PC-9 (cell line): ENCODE measurements around the gene ULK2. TPM values are rescaled to one million over a fixed set of nuclear protein-coding genes. Genes with fewer than 3 reads are reported as not detected.
"Not testable (repeated sequence)": the region's sequence is repeated elsewhere in the genome, so short reads cannot be mapped to it uniquely, and the experiment has no call there.

Source experiments
- BruUV-seq: library from RNA; stranded (reverse); fragments of 400-500 nt; replicated peaks from 2 replicates; lab custom pipeline; 2021; lab: Mats Ljungman, UMichigan
- CTCF ChIA-PET: fragments of 300-600 bp; sonication (Branson Sonifier 250); formaldehyde crosslinking; loops from one replicate; lab custom pipeline; 2022; ENCODE audit warnings: antibody characterized with exemption; lab: Charles Lee
- POLR2A ChIA-PET: fragments of 300-600 bp; sonication (Branson Sonifier 250); formaldehyde crosslinking; loops from one replicate; lab custom pipeline; 2022; ENCODE audit warnings: antibody characterized with exemption; ENCODE audit not compliant: unreplicated experiment; lab: Charles Lee
- DNase-seq, 2 experiments: peaks; one replicate each; pipeline versions ENCODE4 v3.0.0 to v3.0.0-alpha.2; 2015 to 2022; ENCODE audit warnings: mixed read lengths in 1 of 2
- H2AFZ ChIP-seq: fragments of 200-600 bp; sonication (generic); 2 replicates; pipeline ENCODE4 v1.8.1; 2017; ENCODE audit warnings: antibody characterized with exemption
- H3F3A ChIP-seq: fragments of 200-600 bp; sonication (generic); 2 replicates; pipeline ENCODE4 v1.8.1; 2017; ENCODE audit warnings: antibody characterized with exemption, mild to moderate bottlenecking, low read depth; ENCODE audit not compliant: insufficient read depth
- H3K27ac ChIP-seq: fragments of 200-600 bp; sonication (generic); 2 replicates; pipeline ENCODE4 v1.6.1; 2016; ENCODE audit warnings: mixed run types
- H3K27me3 ChIP-seq: fragments of 200-600 bp; sonication (generic); 2 replicates; pipeline ENCODE4 v1.6.1; 2016; ENCODE audit warnings: low read depth, mixed run types; ENCODE audit not compliant: insufficient read depth
- H3K36me3 ChIP-seq: fragments of 200-600 bp; sonication (generic); 2 replicates; pipeline ENCODE4 v1.6.1; 2016; ENCODE audit warnings: low read depth, mixed run types
- H3K4me1 ChIP-seq: fragments of 200-600 bp; sonication (generic); replicated peaks from 2 replicates; pipeline ENCODE4 v1.6.1; 2016; ENCODE audit warnings: mixed run types; ENCODE audit not compliant: insufficient read depth
- H3K4me2 ChIP-seq: fragments of 200-600 bp; sonication (generic); 2 replicates; pipeline ENCODE4 v1.6.1; 2017; ENCODE audit warnings: mixed run types
- H3K4me3 ChIP-seq: fragments of 200-600 bp; sonication (generic); 2 replicates; pipeline ENCODE4 v1.6.1; 2016; ENCODE audit warnings: mixed run types
- H3K79me2 ChIP-seq: fragments of 200-600 bp; sonication (generic); 2 replicates; pipeline ENCODE4 v1.6.1; 2017; ENCODE audit warnings: low read depth, mixed run types
- H3K9me2 ChIP-seq: fragments of 200-600 bp; sonication (generic); 2 replicates; pipeline ENCODE4 v1.8.1; 2017; ENCODE audit warnings: mild to moderate bottlenecking; ENCODE audit not compliant: insufficient read depth
- H3K9me3 ChIP-seq: fragments of 200-600 bp; sonication (generic); 2 replicates; pipeline ENCODE4 v1.8.1; 2016; ENCODE audit warnings: low read depth; ENCODE audit not compliant: insufficient read depth
- H4K20me1 ChIP-seq: fragments of 200-600 bp; sonication (generic); 2 replicates; pipeline ENCODE4 v1.8.1; 2017; ENCODE audit not compliant: insufficient read depth
- CTCF ChIP-seq: fragments of 200-600 bp; sonication (generic); conservative IDR thresholded peaks from 2 replicates; pipeline ENCODE4 v1.6.1; 2017; ENCODE audit warnings: mixed run types, antibody characterized with exemption, mild to moderate bottlenecking, moderate library complexity
- EZH2 ChIP-seq: fragments of 200-600 bp; sonication (generic); IDR thresholded peaks from 2 replicates; pipeline ENCODE4 v1.8.0; 2017; ENCODE audit warnings: antibody characterized with exemption, low read depth
- intact Hi-C: fragments of 100-400 bp; cut with micrococcal nuclease; formaldehyde crosslinking; loops from one replicate; pipeline ENCODE4 v1.10.0; 2022; ENCODE audit not compliant: unreplicated experiment
- total RNA-seq: library from RNA; stranded (reverse); gene quantifications from 2 replicates; pipeline ENCODE4 v1.2.3, GENCODE V29; 2021

The ULK2 gene
- total RNA-seq, 1 experiment from 2014 or later: 8.7 TPM

- no peak for DNase-seq
- no peak overlapping the region for H3K27ac ChIP-seq
- no peak overlapping the region for H2AFZ ChIP-seq
- H3F3A ChIP-seq: peaks cover 35% of the 10 kb centered on the region; the same call in 1 of the 2 replicates
- no peaks in the 10 kb centered on the region; the same call in 1 of the 2 replicates for H3K27me3 ChIP-seq
- H3K4me1 ChIP-seq: peaks cover 27% of the 10 kb centered on the region
- no peak overlapping the region for H3K4me2 ChIP-seq
- H3K36me3 ChIP-seq: no peaks in the 10 kb centered on the region
- no TSS peak for BruUV-seq
- H4K20me1 ChIP-seq: no peaks in the 10 kb centered on the region
- intact Hi-C loops: no loop called here
- ChIA-PET CTCF (no interaction called here), POLR2A (no interaction called here)
- no peaks in the 10 kb centered on the region for H3K79me2 ChIP-seq
- H3K4me3 ChIP-seq: no peak overlapping the region
- no peaks in the 10 kb centered on the region for H3K9me2 ChIP-seq
- TF ChIP-seq EZH2: no peak
- no peak for TF ChIP-seq CTCF
- no peaks in the 10 kb centered on the region for H3K9me3 ChIP-seq
These were observed 29.5 kb upstream of the ULK2 start for GRCh38 chr17:19897090-19897837.

- no TSS peak for BruUV-seq
- Histone ChIP-seq H3K4me3 (no peak overlapping the region), H3K27me3 (no peaks in the 10 kb centered on the region; the same call in 1 of the 2 replicates), H3F3A (peaks cover 35% of the 10 kb centered on the region; the same call in 1 of the 2 replicates), H4K20me1 (no peaks in the 10 kb centered on the region), H3K9me2 (no peaks in the 10 kb centered on the region), H3K27ac (no peak overlapping the region), H3K4me1 (peaks cover 27% of the 10 kb centered on the region), H3K79me2 (no peaks in the 10 kb centered on the region), H3K4me2 (no peak overlapping the region), H3K36me3 (no peaks in the 10 kb centered on the region), H2AFZ (no peak overlapping the region), H3K9me3 (no peaks in the 10 kb centered on the region)
- ChIA-PET POLR2A (no interaction called here), CTCF (no interaction called here)
- TF ChIP-seq EZH2: no peak
- TF ChIP-seq CTCF: no peak
- intact Hi-C loops: no loop called here
- DNase-seq: no peak
These were observed 28.9 kb upstream of the ULK2 start for GRCh38 chr17:19896679-19897078.

- H3K9me3 ChIP-seq, H2AFZ ChIP-seq, H3K4me2 ChIP-seq, H3K4me1 ChIP-seq, H3K27ac ChIP-seq, H3K79me2 ChIP-seq, H4K20me1 ChIP-seq, intact Hi-C loops, POLR2A ChIA-PET, H3K27me3 ChIP-seq, BruUV-seq, H3K9me2 ChIP-seq, H3K4me3 ChIP-seq, DNase-seq, CTCF ChIA-PET, H3K36me3 ChIP-seq, H3F3A ChIP-seq: not testable (repeated sequence)
These were observed 22.8 kb upstream of the ULK2 start for GRCh38 chr17:19890554-19890953.

GRCh38 chr17:19890001-19890400, 22.3 kb upstream of the ULK2 start:
- H3K27ac ChIP-seq, CTCF ChIA-PET, H3K36me3 ChIP-seq, H3K4me3 ChIP-seq, H3K27me3 ChIP-seq, H2AFZ ChIP-seq, H3K9me3 ChIP-seq, DNase-seq, BruUV-seq, intact Hi-C loops, H3K4me1 ChIP-seq, H4K20me1 ChIP-seq, H3K9me2 ChIP-seq, H3K4me2 ChIP-seq, H3K79me2 ChIP-seq, H3F3A ChIP-seq: not testable (repeated sequence)
- POLR2A ChIA-PET: interaction anchor here (0.7 kb wide), 1 partner anchor 504 kb away, joined by 8 read pairs; no protein-coding TSS in a partner anchor
